Endothelial cell of umbilical vein (primary cell): ENCODE data around the gene IGFBP7. TPM values are rescaled to one million over a fixed set of nuclear protein-coding genes. Genes with fewer than 3 reads are reported as not detected.

Experiments used
- BruUV-seq: library from RNA; stranded (reverse); fragments of 400-500 nt; replicated peaks from 2 replicates; lab custom pipeline; 2021; lab: Mats Ljungman, UMichigan
- CTCF ChIA-PET: fragments of 300-600, 350-600 bp; sonication (Branson Sonifier 250); formaldehyde crosslinking; loops from one replicate; lab custom pipeline; 2021; ENCODE audit warnings: antibody characterized with exemption, inconsistent platforms; lab: Charles Lee
- POLR2A ChIA-PET: fragments of 300-600, 350-600 bp; sonication (Branson Sonifier 250); formaldehyde crosslinking; loops from one replicate; lab custom pipeline; 2021; ENCODE audit warnings: antibody characterized with exemption, inconsistent platforms; lab: Charles Lee
- DNase-seq: peaks from one replicate; pipeline ENCODE4 v3.0.0-alpha.2; 2011; ENCODE audit warnings: low read depth, low spot score
- FAIRE-seq: peaks from 2 replicates; lab custom pipeline; 2011; peaks lifted over from hg19 to GRCh38; lab: Jason Lieb, UNC
- H2AFZ ChIP-seq: 2 replicates; pipeline ENCODE4 v1.6.0; 2012; ENCODE audit warnings: low read depth, low read length, control low read depth, inconsistent platforms
- H3K27ac ChIP-seq: 2 replicates; pipeline ENCODE4 v1.5.1; 2011; ENCODE audit warnings: low read depth, mild to moderate bottlenecking, control low read depth, low read length, moderate library complexity; ENCODE audit not compliant: insufficient read depth
- H3K27me3 ChIP-seq, 2 experiments: 2 replicates each; pipeline versions ENCODE4 v1.6.0 to v1.6.1; 2011; ENCODE audit warnings: low read length in 2 of 2, mixed read lengths in 1 of 2; ENCODE audit not compliant: control insufficient read depth in 2 of 2, insufficient read depth in 2 of 2
- H3K36me3 ChIP-seq, 2 experiments: 2 replicates in 1 of 2; 3 replicates in 1 of 2; pipeline ENCODE4 v1.5.1; 2011; ENCODE audit warnings: low read length in 2 of 2, mild to moderate bottlenecking in 1 of 2, moderate library complexity in 1 of 2; ENCODE audit not compliant: control insufficient read depth in 2 of 2, insufficient read depth in 2 of 2; ENCODE audit errors: extremely low read depth in 1 of 2
- H3K4me1 ChIP-seq: 3 replicates; pipeline ENCODE4 v1.5.1; 2011; ENCODE audit warnings: mild to moderate bottlenecking, low read length; ENCODE audit not compliant: control insufficient read depth, insufficient read depth; ENCODE audit errors: extremely low read depth
- H3K4me2 ChIP-seq: 2 replicates; pipeline ENCODE4 v1.6.1; 2011; ENCODE audit warnings: low read length, control low read depth, mixed read lengths; ENCODE audit not compliant: insufficient read depth
- H3K4me3 ChIP-seq, 3 experiments: fragments of 200-600 bp in 1 of 3; sonication (generic), shearing (Covaris generic) in 1 of 3; replicated peaks in 1 of 3; 2 replicates each; pipeline ENCODE4 v1.5.1; 2011 to 2016; ENCODE audit warnings: control low read depth in 3 of 3, low read length in 3 of 3, mild to moderate bottlenecking in 2 of 3, inconsistent platforms in 1 of 3, low read depth in 1 of 3, moderate library complexity in 1 of 3; ENCODE audit not compliant: insufficient read depth in 1 of 3
- H3K79me2 ChIP-seq: 2 replicates; pipeline ENCODE4 v1.6.0; 2012; ENCODE audit warnings: low read length, inconsistent platforms; ENCODE audit not compliant: control insufficient read depth, insufficient read depth
- H3K9ac ChIP-seq: replicated peaks from 2 replicates; pipeline ENCODE3; 2011; ENCODE audit warnings: low read length, control low read depth; ENCODE audit not compliant: insufficient read depth; ENCODE audit errors: extremely low read depth
- H3K9me1 ChIP-seq: replicated peaks from 3 replicates; pipeline ENCODE4 v1.6.0; 2011; ENCODE audit warnings: mild to moderate bottlenecking, low read length; ENCODE audit not compliant: control insufficient read depth, insufficient read depth; ENCODE audit errors: extremely low read depth
- H3K9me3 ChIP-seq: replicated peaks from 2 replicates; pipeline ENCODE4 v1.5.1; 2012; ENCODE audit warnings: low read length, inconsistent platforms; ENCODE audit not compliant: control insufficient read depth, insufficient read depth
- H4K20me1 ChIP-seq: replicated peaks from 2 replicates; pipeline ENCODE3; 2011; ENCODE audit warnings: mild to moderate bottlenecking, low read length; ENCODE audit not compliant: control insufficient read depth, insufficient read depth; ENCODE audit errors: extremely low read depth
- EZH2 ChIP-seq: IDR thresholded peaks from 2 replicates; pipeline ENCODE4 v1.6.1; 2012; ENCODE audit warnings: borderline replicate concordance, low read depth, mild to moderate bottlenecking, moderate library complexity, low read length, inconsistent platforms; ENCODE audit not compliant: severe bottlenecking
- FOS ChIP-seq: IDR thresholded peaks from 2 replicates; pipeline ENCODE4 v1.6.1; 2011; ENCODE audit warnings: mild to moderate bottlenecking, low read length, moderate library complexity, borderline replicate concordance; ENCODE audit not compliant: insufficient read depth
- GATA2 ChIP-seq: IDR thresholded peaks from 2 replicates; pipeline ENCODE4 v1.7.0; 2011; ENCODE audit warnings: low read depth, mild to moderate bottlenecking, moderate library complexity, mixed read lengths, low read length; ENCODE audit not compliant: insufficient read length, insufficient read depth
- JUN ChIP-seq: IDR thresholded peaks from 2 replicates; pipeline ENCODE4 v1.6.1; 2011; ENCODE audit warnings: borderline replicate concordance, low read depth; ENCODE audit not compliant: insufficient read length, insufficient read depth
- MYC ChIP-seq: IDR thresholded peaks from one replicate; pipeline ENCODE4 v1.6.1; 2011; ENCODE audit warnings: mild to moderate bottlenecking, low read depth, low read length
- POLR2A ChIP-seq: IDR thresholded peaks from 2 replicates; pipeline ENCODE4 v1.6.1; 2012; ENCODE audit warnings: low read depth, mild to moderate bottlenecking, control low read depth, low read length
- POLR2AphosphoS5 ChIP-seq: IDR thresholded peaks from 2 replicates; pipeline ENCODE4 v1.6.1; 2012; ENCODE audit warnings: low read depth, mild to moderate bottlenecking, control low read depth, low read length, moderate library complexity; ENCODE audit not compliant: insufficient read depth
- dilution Hi-C: fragments of 300-500 bp; cut with MboI; formaldehyde crosslinking; loops from one replicate; pipeline ENCODE4 v1.15.0; 2019; ENCODE audit warnings: low sequenced_read_pairs; ENCODE audit not compliant: extremely low pct_ligation_motif_present
- intact Hi-C: fragments of 100-400 bp; cut with micrococcal nuclease; formaldehyde crosslinking; loops from one replicate; pipeline ENCODE4 v1.10.0; 2022
- polyA plus RNA-seq, 4 experiments: library from polyadenylated mRNA; depleted of rRNA in 3 of 4; stranded (reverse) in 3 of 4; unstranded in 1 of 4; fragments of >200 nt; gene quantifications; 2 replicates each; pipeline versions ENCODE4 v1.2.1 to v1.2.3, GENCODE V29; 2011 to 2012; ENCODE audit warnings: missing spikeins in 1 of 4
- total RNA-seq: library from RNA; stranded (reverse); gene quantifications from 2 replicates; pipeline ENCODE4 v1.2.3, GENCODE V29; 2021
- TF ChIP-seq, protein P1 (sequence below), 2 donors: IDR thresholded peaks; 1 replicate in 1 of 2; 2 replicates in 1 of 2; pipeline ENCODE4 v1.5.1; 2011; ENCODE audit warnings: low read length in 2 of 2, mild to moderate bottlenecking in 2 of 2, moderate library complexity in 2 of 2, control low read depth in 1 of 2, inconsistent platforms in 1 of 2, low read depth in 1 of 2; ENCODE audit not compliant: insufficient read depth in 1 of 2; ENCODE audit errors: extremely low read depth in 1 of 2
- TF ChIP-seq, protein P2 (sequence below): IDR thresholded peaks from 2 replicates; pipeline ENCODE4 v1.6.1; 2011; ENCODE audit not compliant: insufficient read depth, insufficient read length

IGFBP7 gene
- total and polyA plus RNA-seq, 2 donors (not counting 3 experiments of a cell fraction or from before 2014, with no cell fraction given) = 526 to 770 TPM

DNA sequence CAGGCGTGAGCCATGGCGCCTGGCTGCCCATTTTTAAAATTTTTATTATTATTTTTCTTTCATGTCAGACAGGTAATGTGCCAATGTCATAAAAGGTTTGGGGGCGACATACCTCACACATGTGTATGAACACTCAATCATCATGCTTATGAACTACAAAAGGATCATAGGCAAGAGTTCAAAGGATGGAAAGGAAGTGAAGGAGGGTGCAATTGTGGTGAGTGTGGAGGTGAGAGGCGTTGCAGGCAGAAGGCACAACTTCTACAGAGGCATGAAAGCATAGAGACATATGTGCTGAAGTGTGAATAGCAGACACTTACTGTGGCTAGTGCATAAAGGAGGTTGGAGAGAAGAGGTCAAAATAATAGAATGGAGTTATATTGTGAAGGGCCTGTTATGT lies 4.0 kb downstream of the IGFBP7 start:
- POLR2A ChIA-PET = interaction anchor here (4.7 kb wide), 1 partner anchor 25 kb away, joined by 15 read pairs; no protein-coding TSS in a partner anchor
- Histone ChIP-seq H3K9me1 (no peaks in the 10 kb centered on the region), H3K79me2 (peaks cover 77% of the 10 kb centered on the region), H3K4me3 (no peak overlapping the region), H3K36me3 (peaks cover 2% of the 10 kb centered on the region in 2 experiments), H3K27me3 (no peaks in the 10 kb centered on the region), H3K9me3 (no peaks in the 10 kb centered on the region), H4K20me1 (no peaks in the 10 kb centered on the region), H3K4me2 (no peak overlapping the region), H2AFZ (no peak overlapping the region), H3K27ac (no peak overlapping the region), H3K4me1 (peaks cover 50% of the 10 kb centered on the region), H3K9ac (no peak overlapping the region)
- no peak for TF ChIP-seq POLR2A
- no peak for TF ChIP-seq JUN
- no peak for TF ChIP-seq FOS
- no peak for TF ChIP-seq POLR2AphosphoS5
- no peak for TF ChIP-seq GATA2
- no peak for TF ChIP-seq MYC
- no peak for TF ChIP-seq EZH2
- TF ChIP-seq, protein P1, sequence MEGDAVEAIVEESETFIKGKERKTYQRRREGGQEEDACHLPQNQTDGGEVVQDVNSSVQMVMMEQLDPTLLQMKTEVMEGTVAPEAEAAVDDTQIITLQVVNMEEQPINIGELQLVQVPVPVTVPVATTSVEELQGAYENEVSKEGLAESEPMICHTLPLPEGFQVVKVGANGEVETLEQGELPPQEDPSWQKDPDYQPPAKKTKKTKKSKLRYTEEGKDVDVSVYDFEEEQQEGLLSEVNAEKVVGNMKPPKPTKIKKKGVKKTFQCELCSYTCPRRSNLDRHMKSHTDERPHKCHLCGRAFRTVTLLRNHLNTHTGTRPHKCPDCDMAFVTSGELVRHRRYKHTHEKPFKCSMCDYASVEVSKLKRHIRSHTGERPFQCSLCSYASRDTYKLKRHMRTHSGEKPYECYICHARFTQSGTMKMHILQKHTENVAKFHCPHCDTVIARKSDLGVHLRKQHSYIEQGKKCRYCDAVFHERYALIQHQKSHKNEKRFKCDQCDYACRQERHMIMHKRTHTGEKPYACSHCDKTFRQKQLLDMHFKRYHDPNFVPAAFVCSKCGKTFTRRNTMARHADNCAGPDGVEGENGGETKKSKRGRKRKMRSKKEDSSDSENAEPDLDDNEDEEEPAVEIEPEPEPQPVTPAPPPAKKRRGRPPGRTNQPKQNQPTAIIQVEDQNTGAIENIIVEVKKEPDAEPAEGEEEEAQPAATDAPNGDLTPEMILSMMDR (IDR thresholded peaks at IDR 0.05; ENCODE audit: extremely low read depth in 1 of 2, insufficient read depth in 1 of 2, low read depth in 1 of 2, low read length in 2 of 2) = no peak
- TF ChIP-seq, protein P2, sequence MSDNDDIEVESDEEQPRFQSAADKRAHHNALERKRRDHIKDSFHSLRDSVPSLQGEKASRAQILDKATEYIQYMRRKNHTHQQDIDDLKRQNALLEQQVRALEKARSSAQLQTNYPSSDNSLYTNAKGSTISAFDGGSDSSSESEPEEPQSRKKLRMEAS = no peak
- dilution Hi-C loops (no loop called here), intact Hi-C loops (no loop called here)
- no TSS peak for BruUV-seq
- no peak for DNase-seq
- FAIRE-seq = no peak
- CTCF ChIA-PET = interaction anchor here (1.1 to 1.6 kb wide), 2 partner anchors 25 to 68 kb away, joined by 3 to 6 read pairs; no protein-coding TSS in a partner anchor
